ENCODE measurements around the gene CGB5. TPM values are rescaled to one million over a fixed set of nuclear protein-coding genes. Genes with fewer than 3 reads are reported as not detected.

The CGB5 gene
- total RNA-seq, 4 donors from 2014 or later = not detected

- Histone ChIP-seq H3K27ac (no peak overlapping the region), H3K27me3 (no peaks in the 10 kb centered on the region), H3K36me3 (peaks cover 0 to 71% of the 10 kb centered on the region in 2 donors), H3K9me3 (no peaks in the 10 kb centered on the region), H3K4me1 (no peaks in the 10 kb centered on the region), H3K4me3 (no peak overlapping the region)
- no peak for TF ChIP-seq CTCF (IDR thresholded peaks at IDR 0.05 in 4 of 5, conservative IDR thresholded peaks at IDR 0.05 in 1 of 5)
- no peak for TF ChIP-seq POLR2A (IDR thresholded peaks at IDR 0.05)
- in situ Hi-C loops (cut with MboI; ENCODE audit: low sequenced_read_pairs in 4 of 4) = no loop called here
- DNase-seq (no peak), ATAC-seq (no peak)
- intact Hi-C loops (cut with DNase I; ENCODE audit: low total_unique reads) = no loop called here
Observed at GRCh38 chr19:49004964-49005614, 38.6 kb upstream of the CGB5 start.

GRCh38 chr19:49006905-49007304 is 36.7 kb upstream of the CGB5 start:
- ATAC-seq (no peak), DNase-seq (no peak)
- Histone ChIP-seq H3K9me3 (no peaks in the 10 kb centered on the region), H3K27me3 (no peaks in the 10 kb centered on the region), H3K4me3 (no peak overlapping the region), H3K36me3 (peaks cover 0 to 89% of the 10 kb centered on the region in 2 donors), H3K27ac (no peak overlapping the region), H3K4me1 (no peaks in the 10 kb centered on the region)
- TF ChIP-seq POLR2A (IDR thresholded peaks at IDR 0.05) (no peak), CTCF (IDR thresholded peaks at IDR 0.05 in 4 of 5, conservative IDR thresholded peaks at IDR 0.05 in 1 of 5) (no peak)
- intact Hi-C loops (cut with DNase I; ENCODE audit: low total_unique reads) (no loop called here), in situ Hi-C loops (cut with MboI; ENCODE audit: low sequenced_read_pairs in 4 of 4) (no loop called here)

- Histone ChIP-seq H3K27ac (no peak overlapping the region), H3K9me3 (no peaks in the 10 kb centered on the region), H3K4me1 (no peaks in the 10 kb centered on the region), H3K36me3 (peaks cover 0 to 85% of the 10 kb centered on the region in 2 donors), H3K4me3 (no peak overlapping the region), H3K27me3 (no peaks in the 10 kb centered on the region)
- intact Hi-C loops (cut with DNase I; ENCODE audit: low total_unique reads) (no loop called here), in situ Hi-C loops (cut with MboI; ENCODE audit: low sequenced_read_pairs in 4 of 4) (no loop called here)
- no peak for TF ChIP-seq POLR2A (IDR thresholded peaks at IDR 0.05)
- TF ChIP-seq CTCF (IDR thresholded peaks at IDR 0.05 in 4 of 5, conservative IDR thresholded peaks at IDR 0.05 in 1 of 5) = no peak
- ATAC-seq (no peak), DNase-seq (no peak)
Observed at GRCh38 chr19:49009828-49010227, 33.8 kb upstream of the CGB5 start.

GRCh38 chr19:49010453-49010852 is 33.2 kb upstream of the CGB5 start:
- Histone ChIP-seq H3K27me3 (no peaks in the 10 kb centered on the region), H3K4me3 (no peak overlapping the region), H3K27ac (no peak overlapping the region), H3K36me3 (peaks cover 0 to 85% of the 10 kb centered on the region in 2 donors), H3K4me1 (no peaks in the 10 kb centered on the region), H3K9me3 (no peaks in the 10 kb centered on the region)
- TF ChIP-seq POLR2A (IDR thresholded peaks at IDR 0.05) (no peak), CTCF (IDR thresholded peaks at IDR 0.05 in 4 of 5, conservative IDR thresholded peaks at IDR 0.05 in 1 of 5) (no peak)
- DNase-seq (no peak), ATAC-seq (no peak)
- in situ Hi-C loops (cut with MboI; ENCODE audit: low sequenced_read_pairs in 4 of 4) (no loop called here), intact Hi-C loops (cut with DNase I; ENCODE audit: low total_unique reads) (no loop called here)

- no peak for TF ChIP-seq POLR2A (IDR thresholded peaks at IDR 0.05)
- no peak for TF ChIP-seq CTCF (IDR thresholded peaks at IDR 0.05 in 4 of 5, conservative IDR thresholded peaks at IDR 0.05 in 1 of 5)
- intact Hi-C loops (cut with DNase I; ENCODE audit: low total_unique reads) (no loop called here), in situ Hi-C loops (cut with MboI; ENCODE audit: low sequenced_read_pairs in 4 of 4) (no loop called here)
- no peak overlapping the region for H3K27ac ChIP-seq
- H3K36me3 ChIP-seq = peaks cover 0 to 85% of the 10 kb centered on the region in 2 donors
- no peaks in the 10 kb centered on the region for H3K27me3 ChIP-seq
- ATAC-seq (no peak), DNase-seq (no peak)
- no peaks in the 10 kb centered on the region for H3K4me1 ChIP-seq
- H3K9me3 ChIP-seq = no peaks in the 10 kb centered on the region
- no peak overlapping the region for H3K4me3 ChIP-seq
Observed at GRCh38 chr19:49011194-49011593, 32.5 kb upstream of the CGB5 start.
